ENCODE measurements around the gene CLHC1. TPM values are rescaled to one million over a fixed set of nuclear protein-coding genes. Genes with fewer than 3 reads are reported as not detected.

Gene CLHC1
- total RNA-seq, 1 experiment from 2014 or later = 11.1 TPM

DNA sequence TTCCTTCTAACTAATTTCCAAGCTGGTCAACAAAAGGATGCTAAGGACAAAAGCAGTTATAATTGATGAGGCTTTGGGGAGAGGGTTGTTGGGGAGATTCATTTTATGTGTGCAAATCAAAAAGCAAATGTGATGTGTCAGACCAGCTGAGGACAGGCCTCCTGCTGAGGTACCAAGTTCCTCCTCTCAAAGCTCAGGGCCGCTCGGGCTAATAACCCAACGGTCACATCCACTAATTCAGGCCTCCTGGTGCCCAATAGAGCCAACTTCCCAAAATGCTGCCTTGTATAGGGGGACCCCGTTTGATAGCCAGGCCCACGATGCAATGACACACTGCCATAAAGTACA is 93.2 kb downstream of the CLHC1 start:
- H3K9me2 ChIP-seq (ENCODE audit: insufficient read depth) = no peaks in the 10 kb centered on the region
- RAD21 ChIA-PET (ENCODE audit: low non-redundant PET in 1 of 2, low total read pairs in 2 of 2, uncharacterized antibody in 2 of 2, unreplicated experiment in 2 of 2) = no interaction called here

DNA sequence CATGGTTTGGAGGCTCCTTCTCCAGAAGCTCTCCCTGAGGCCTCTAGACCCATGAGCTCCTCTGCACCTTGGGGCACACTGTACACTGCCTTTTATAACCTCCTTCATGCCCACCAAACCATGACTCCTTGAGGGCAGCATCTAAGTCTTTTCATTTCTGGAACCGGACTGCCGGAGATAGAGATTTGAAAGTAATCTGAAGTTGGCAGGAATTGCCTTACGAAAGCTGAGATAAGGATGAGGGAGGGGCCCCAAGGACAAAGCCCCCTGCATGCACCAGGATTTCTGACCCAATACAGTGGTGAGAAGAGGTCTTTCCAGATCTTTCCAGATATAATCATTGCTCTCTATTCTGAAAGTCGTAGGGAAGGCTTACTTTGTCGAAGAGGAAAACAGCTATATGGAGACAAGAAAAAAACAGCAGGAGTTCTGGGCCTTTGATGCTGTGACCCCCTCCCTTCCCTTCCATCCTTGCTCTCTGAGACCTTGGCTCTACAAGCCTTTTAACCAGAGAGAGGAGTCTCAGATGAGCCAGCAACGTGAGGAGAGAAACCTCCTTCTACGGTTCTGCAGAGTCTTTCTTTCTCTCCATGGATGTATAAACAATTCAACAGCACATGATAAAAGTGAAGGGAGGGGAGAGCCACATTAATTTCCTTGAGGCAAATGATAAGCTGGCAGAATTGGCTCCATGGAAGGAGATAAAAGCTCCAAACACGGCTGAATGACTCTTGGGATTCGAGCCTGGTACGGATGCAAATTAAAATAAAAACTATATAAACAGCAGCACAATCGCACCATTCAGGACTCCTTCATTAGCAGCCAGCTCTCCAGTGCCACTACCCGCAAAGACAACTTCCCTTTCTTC is 93.8 kb downstream of the CLHC1 start:
- H3K27me3 ChIP-seq (ENCODE audit: insufficient read depth, low read length) = no peaks in the 10 kb centered on the region
- ChIA-PET POLR2A (no interaction called here), RAD21 (ENCODE audit: low non-redundant PET in 1 of 2, low total read pairs in 2 of 2, uncharacterized antibody in 2 of 2, unreplicated experiment in 2 of 2) (interaction anchor here in 1 of 2 experiments (0.6 kb wide), 1 partner anchor 26 kb away, joined by 6 read pairs; no protein-coding TSS in a partner anchor), CTCF (no interaction called here)
- TF ChIP-seq FOSL1 (IDR thresholded peaks at IDR 0.05; ENCODE audit: low read depth) (no peak), CEBPB (IDR thresholded peaks at IDR 0.05; ENCODE audit: low read depth) (no peak), POLR2AphosphoS5 (IDR thresholded peaks at IDR 0.05; ENCODE audit: low read depth, low read length) (no peak), EGR1 (IDR thresholded peaks at IDR 0.05; ENCODE audit: low read depth) (no peak), SIN3A (IDR thresholded peaks at IDR 0.05; ENCODE audit: low read depth) (no peak), ZFX (IDR thresholded peaks at IDR 0.05) (no peak), SP1 (IDR thresholded peaks at IDR 0.05; ENCODE audit: low read depth) (no peak), ELF1 (IDR thresholded peaks at IDR 0.05; ENCODE audit: borderline replicate concordance, low read depth) (no peak)
- TF ChIP-seq, protein P1, sequence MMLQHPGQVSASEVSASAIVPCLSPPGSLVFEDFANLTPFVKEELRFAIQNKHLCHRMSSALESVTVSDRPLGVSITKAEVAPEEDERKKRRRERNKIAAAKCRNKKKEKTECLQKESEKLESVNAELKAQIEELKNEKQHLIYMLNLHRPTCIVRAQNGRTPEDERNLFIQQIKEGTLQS (IDR thresholded peaks at IDR 0.05) = no peak
- TF ChIP-seq, protein P2, sequence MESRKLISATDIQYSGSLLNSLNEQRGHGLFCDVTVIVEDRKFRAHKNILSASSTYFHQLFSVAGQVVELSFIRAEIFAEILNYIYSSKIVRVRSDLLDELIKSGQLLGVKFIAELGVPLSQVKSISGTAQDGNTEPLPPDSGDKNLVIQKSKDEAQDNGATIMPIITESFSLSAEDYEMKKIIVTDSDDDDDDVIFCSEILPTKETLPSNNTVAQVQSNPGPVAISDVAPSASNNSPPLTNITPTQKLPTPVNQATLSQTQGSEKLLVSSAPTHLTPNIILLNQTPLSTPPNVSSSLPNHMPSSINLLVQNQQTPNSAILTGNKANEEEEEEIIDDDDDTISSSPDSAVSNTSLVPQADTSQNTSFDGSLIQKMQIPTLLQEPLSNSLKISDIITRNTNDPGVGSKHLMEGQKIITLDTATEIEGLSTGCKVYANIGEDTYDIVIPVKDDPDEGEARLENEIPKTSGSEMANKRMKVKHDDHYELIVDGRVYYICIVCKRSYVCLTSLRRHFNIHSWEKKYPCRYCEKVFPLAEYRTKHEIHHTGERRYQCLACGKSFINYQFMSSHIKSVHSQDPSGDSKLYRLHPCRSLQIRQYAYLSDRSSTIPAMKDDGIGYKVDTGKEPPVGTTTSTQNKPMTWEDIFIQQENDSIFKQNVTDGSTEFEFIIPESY (IDR thresholded peaks at IDR 0.05; ENCODE audit: extremely low read depth, insufficient replicate concordance, low read length) = no peak
- H3K4me2 ChIP-seq (ENCODE audit: low read length) = no peak overlapping the region
- no peak overlapping the region for H3K4me3 ChIP-seq (replicated peaks in 1 of 2; ENCODE audit: low read depth in 1 of 2, low read length in 2 of 2)
- no peaks in the 10 kb centered on the region for H3K4me1 ChIP-seq (ENCODE audit: control insufficient read depth in 1 of 2, insufficient read depth in 2 of 2, low read length in 2 of 2)
- no peaks in the 10 kb centered on the region for H4K20me1 ChIP-seq (ENCODE audit: insufficient read depth)
- H2AFZ ChIP-seq (ENCODE audit: low read depth, low read length, poor library complexity, severe bottlenecking) = no peak overlapping the region
- intact Hi-C loops (cut with micrococcal nuclease) = no loop called here
- no peak overlapping the region for H3K9ac ChIP-seq (ENCODE audit: low read length)
- no peak for DNase-seq (ENCODE audit: low read depth, low spot score)
- no TSS peak for BruUV-seq (replicated peaks)
- H3K9me2 ChIP-seq (ENCODE audit: insufficient read depth) = no peaks in the 10 kb centered on the region
- no peaks in the 10 kb centered on the region for H3K9me3 ChIP-seq (ENCODE audit: control insufficient read depth in 1 of 2, insufficient read depth in 1 of 2, low read depth in 1 of 2, low read length in 2 of 2)
- ATAC-seq = no peak
- no peaks in the 10 kb centered on the region for H3K36me3 ChIP-seq (ENCODE audit: control insufficient read depth in 1 of 2, insufficient read depth in 2 of 2, low read length in 2 of 2)
- no peaks in the 10 kb centered on the region for H3K79me2 ChIP-seq (ENCODE audit: insufficient read depth, low read length)
- H3K27ac ChIP-seq (ENCODE audit: low read depth, low read length) = no peak overlapping the region

More for the DNA sequence above, 93.2 kb downstream of the CLHC1 start:
- DNase-seq (ENCODE audit: low read depth, low spot score) (no peak), ATAC-seq (no peak)
- Histone ChIP-seq H3K9ac (ENCODE audit: low read length) (no peak overlapping the region), H4K20me1 (ENCODE audit: insufficient read depth) (no peaks in the 10 kb centered on the region), H3K36me3 (ENCODE audit: control insufficient read depth in 1 of 2, insufficient read depth in 2 of 2, low read length in 2 of 2) (no peaks in the 10 kb centered on the region), H3K4me3 (replicated peaks in 1 of 2; ENCODE audit: low read depth in 1 of 2, low read length in 2 of 2) (no peak overlapping the region), H3K4me2 (ENCODE audit: low read length) (no peak overlapping the region), H3K27ac (ENCODE audit: low read depth, low read length) (no peak overlapping the region), H3K27me3 (ENCODE audit: insufficient read depth, low read length) (no peaks in the 10 kb centered on the region), H3K4me1 (ENCODE audit: control insufficient read depth in 1 of 2, insufficient read depth in 2 of 2, low read length in 2 of 2) (no peaks in the 10 kb centered on the region), H2AFZ (ENCODE audit: low read depth, low read length, poor library complexity, severe bottlenecking) (no peak overlapping the region), H3K9me3 (ENCODE audit: control insufficient read depth in 1 of 2, insufficient read depth in 1 of 2, low read depth in 1 of 2, low read length in 2 of 2) (no peaks in the 10 kb centered on the region), H3K79me2 (ENCODE audit: insufficient read depth, low read length) (no peaks in the 10 kb centered on the region)
- CTCF ChIA-PET = no interaction called here
- no TSS peak for BruUV-seq (replicated peaks)
- POLR2A ChIA-PET = no interaction called here
- TF ChIP-seq SP1 (IDR thresholded peaks at IDR 0.05; ENCODE audit: low read depth) (no peak), CEBPB (IDR thresholded peaks at IDR 0.05; ENCODE audit: low read depth) (no peak), SRF (IDR thresholded peaks at IDR 0.05; ENCODE audit: low read depth) (no peak), ELF1 (IDR thresholded peaks at IDR 0.05; ENCODE audit: borderline replicate concordance, low read depth) (no peak), POLR2AphosphoS5 (IDR thresholded peaks at IDR 0.05; ENCODE audit: low read depth, low read length) (no peak)
- TF ChIP-seq, protein P1 (IDR thresholded peaks at IDR 0.05) = no peak
- intact Hi-C loops (cut with micrococcal nuclease) = no loop called here

Measured in HCT116 (cell line).